Vagina (tissue), 2 donors: ENCODE results near the gene LPAR6. TPM values are rescaled to one million over a fixed set of nuclear protein-coding genes. Genes with fewer than 3 reads are reported as not detected.
"Not testable (repeated sequence)": the region's sequence is repeated elsewhere in the genome, so short reads cannot be mapped to it uniquely, and the experiment has no call there.

ENCODE experiments used
- DNase-seq, 2 donors: peaks; one replicate each; pipeline ENCODE4 v3.0.0-alpha.2; 2017; ENCODE audit errors: extremely low spot score in 2 of 2
- H3K27ac ChIP-seq: fragments of 200-600 bp; sonication (generic); one replicate; pipeline ENCODE4 v1.5.1; 2019
- H3K27me3 ChIP-seq: fragments of 200-600 bp; sonication (generic); one replicate; pipeline ENCODE4 v1.5.1; 2019
- H3K36me3 ChIP-seq, 2 donors: fragments of 200-600 bp; sonication (generic); one replicate each; pipeline ENCODE4 v1.5.1; 2017 to 2019
- H3K4me1 ChIP-seq: fragments of 200-600 bp; sonication (generic); one replicate; pipeline ENCODE4 v1.5.1; 2019
- H3K4me3 ChIP-seq, 2 donors: fragments of 200-600 bp; sonication (generic); 1 replicate in 1 of 2; 2 replicates in 1 of 2; pipeline ENCODE4 v1.5.1; 2016 to 2019
- H3K9me3 ChIP-seq: fragments of 200-600 bp; sonication (generic); one replicate; pipeline ENCODE4 v1.5.1; 2019
- CTCF ChIP-seq, 3 experiments: fragments of 450-650 bp in 2 of 3; fragments of 200-600 bp in 1 of 3; sonication (generic) in 1 of 3; IDR thresholded peaks; one replicate each; pipeline ENCODE4 v1.5.1; 2017 to 2019; ENCODE audit warnings: antibody characterized with exemption in 3 of 3, mild to moderate bottlenecking in 2 of 3, moderate library complexity in 2 of 3
- POLR2A ChIP-seq, 2 donors: fragments of 450-650 bp; IDR thresholded peaks; one replicate each; pipeline ENCODE4 v1.6.1; 2017; ENCODE audit warnings: antibody characterized with exemption in 2 of 2, mild to moderate bottlenecking in 2 of 2, moderate library complexity in 2 of 2
- POLR2AphosphoS5 ChIP-seq, 2 donors: sonication (generic); formaldehyde crosslinking; IDR thresholded peaks; one replicate each; pipeline ENCODE4 v1.9.0; 2017; ENCODE audit warnings: antibody characterized with exemption in 2 of 2, mild to moderate bottlenecking in 2 of 2, low read depth in 1 of 2; ENCODE audit not compliant: insufficient read depth in 1 of 2
- intact Hi-C: fragments of 100-400 bp; cut with DNase I; formaldehyde crosslinking; loops from one replicate; pipeline ENCODE4 v1.15.1; 2023
- total RNA-seq: library from RNA; depleted of rRNA; stranded (reverse); fragments of >200 nt; gene quantifications from one replicate; pipeline ENCODE4 v1.2.3, GENCODE V29; 2016

The LPAR6 gene
- 43.2 TPM for total RNA-seq

- Histone ChIP-seq H3K4me3 (peak within 1 kb of the TSS; percentile 56 to 68), H3K36me3 (no peaks in the 10 kb centered on the region), H3K27me3 (no peaks in the 10 kb centered on the region), H3K27ac (peak within 1 kb of the TSS; percentile 88), H3K9me3 (no peaks in the 10 kb centered on the region), H3K4me1 (peaks cover 29% of the 10 kb centered on the region)
- DNase-seq, result no peak
- intact Hi-C loops, result loop anchor here (10.0 kb wide), 1 partner anchor 108 kb away; the partner anchor contains the start of gene RB1
- TF ChIP-seq CTCF (IDR thresholded peaks at IDR 0.05) (no peak), POLR2AphosphoS5 (IDR thresholded peaks at IDR 0.05; ENCODE audit: insufficient read depth in 1 of 2, low read depth in 1 of 2) (peak; percentile 38 to 95), POLR2A (IDR thresholded peaks at IDR 0.05) (peak in 1 of 2 donors; percentile 75)
Observed at GRCh38 chr13:48412881-48413351, at the start of gene LPAR6. LPAR6 (minus strand) TSS chr13:48413113; CDS start chr13:48412423, 690 bp downstream.

GRCh38 chr13:48457578-48458242 is 44.8 kb upstream of the LPAR6 start:
- no peak for DNase-seq

GRCh38 chr13:48456546-48456945 is 43.6 kb upstream of the LPAR6 start:
- DNase-seq, result no peak
- Histone ChIP-seq H3K36me3 (peaks cover 0 to 29% of the 10 kb centered on the region in 2 donors), H3K4me1 (no peaks in the 10 kb centered on the region), H3K9me3 (peaks cover 1% of the 10 kb centered on the region), H3K27ac (no peak overlapping the region), H3K27me3 (no peaks in the 10 kb centered on the region), H3K4me3 (no peak overlapping the region)
- intact Hi-C loops, result no loop called here
- TF ChIP-seq CTCF (IDR thresholded peaks at IDR 0.05) (no peak), POLR2A (IDR thresholded peaks at IDR 0.05) (no peak), POLR2AphosphoS5 (IDR thresholded peaks at IDR 0.05; ENCODE audit: insufficient read depth in 1 of 2, low read depth in 1 of 2) (no peak)

More at GRCh38 chr13:48457578-48458242, 44.8 kb upstream of the LPAR6 start:
- peaks cover 0 to 29% of the 10 kb centered on the region in 2 donors for H3K36me3 ChIP-seq
- no peak overlapping the region for H3K27ac ChIP-seq
- TF ChIP-seq CTCF (IDR thresholded peaks at IDR 0.05) (no peak), POLR2A (IDR thresholded peaks at IDR 0.05) (no peak), POLR2AphosphoS5 (IDR thresholded peaks at IDR 0.05; ENCODE audit: insufficient read depth in 1 of 2, low read depth in 1 of 2) (no peak)
- no peaks in the 10 kb centered on the region for H3K27me3 ChIP-seq
- H3K9me3 ChIP-seq, result no peaks in the 10 kb centered on the region
- intact Hi-C loops, result no loop called here
- no peaks in the 10 kb centered on the region for H3K4me1 ChIP-seq
- no peak overlapping the region for H3K4me3 ChIP-seq

GRCh38 chr13:48451196-48451595 is 38.3 kb upstream of the LPAR6 start:
- intact Hi-C loops, DNase-seq, H3K27me3 ChIP-seq: not testable (repeated sequence)

GRCh38 chr13:48449656-48450055 is 36.7 kb upstream of the LPAR6 start:
- H3K27me3 ChIP-seq, result no peaks in the 10 kb centered on the region
- peak overlapping the region in 1 of 2 donors; percentile 2 for H3K4me3 ChIP-seq
- intact Hi-C loops, result no loop called here
- no peaks in the 10 kb centered on the region for H3K36me3 ChIP-seq
- H3K27ac ChIP-seq, result peak overlapping the region; percentile 78
- peaks cover 8% of the 10 kb centered on the region for H3K9me3 ChIP-seq
- TF ChIP-seq POLR2AphosphoS5 (IDR thresholded peaks at IDR 0.05; ENCODE audit: insufficient read depth in 1 of 2, low read depth in 1 of 2) (no peak), POLR2A (IDR thresholded peaks at IDR 0.05) (no peak)
- DNase-seq, result no peak
- H3K4me1 ChIP-seq, result peaks cover 31% of the 10 kb centered on the region

More at GRCh38 chr13:48451196-48451595, 38.3 kb upstream of the LPAR6 start:
- peaks cover 30% of the 10 kb centered on the region for H3K4me1 ChIP-seq
- not testable (repeated sequence) for H3K9me3 ChIP-seq, H3K27ac ChIP-seq, H3K36me3 ChIP-seq, H3K4me3 ChIP-seq
